IPS-NIHi7 (cell line): ENCODE measurements around the gene DCDC2B.
"Not testable (repeated sequence)": the region's sequence is repeated elsewhere in the genome, so short reads cannot be mapped to it uniquely, and the experiment has no call there.

Experiments
- DNase-seq: peaks from one replicate; pipeline ENCODE4 v3.0.0; 2012; ENCODE audit warnings: mixed read lengths; ENCODE audit errors: extremely low spot score

Gene DCDC2B

GRCh38 chr1:32208891-32209328, at the start of gene DCDC2B:
TSS of gene DCDC2B (plus strand) at chr1:32209089. CDS start at chr1:32209094, 5 bp downstream.
- no peak for DNase-seq

- no peak for DNase-seq
Observed at GRCh38 chr1:32159189-32159588, 49.7 kb upstream of the DCDC2B start.

GRCh38 chr1:32163405-32163804, 45.5 kb upstream of the DCDC2B start:
- no peak for DNase-seq

- DNase-seq: not testable (repeated sequence)
Observed at GRCh38 chr1:32165633-32166032, 43.3 kb upstream of the DCDC2B start.

GRCh38 chr1:32170991-32171390, 37.9 kb upstream of the DCDC2B start:
- DNase-seq: no peak

- DNase-seq: no peak
Observed at GRCh38 chr1:32172621-32173245, 36.2 kb upstream of the DCDC2B start.

- no peak for DNase-seq
Observed at GRCh38 chr1:32178380-32179192, 30.3 kb upstream of the DCDC2B start.

- no peak for DNase-seq
Observed at GRCh38 chr1:32179193-32179442, 29.8 kb upstream of the DCDC2B start.

- DNase-seq: peak; percentile 99
Observed at GRCh38 chr1:32179443-32180185, 29.3 kb upstream of the DCDC2B start, which contains the start of gene TXLNA. TSS of gene TXLNA (plus strand) at chr1:32179675. CDS start at chr1:32180346, 671 bp downstream.

GRCh38 chr1:32180186-32181060, 28.5 kb upstream of the DCDC2B start:
- DNase-seq: peak; percentile 62

GRCh38 chr1:32181065-32181464, 27.8 kb upstream of the DCDC2B start:
- no peak for DNase-seq

GRCh38 chr1:32181563-32181962, 27.3 kb upstream of the DCDC2B start:
- DNase-seq: no peak

GRCh38 chr1:32182060-32182459, 26.8 kb upstream of the DCDC2B start:
- no peak for DNase-seq

GRCh38 chr1:32184650-32185049, 24.2 kb upstream of the DCDC2B start:
- no peak for DNase-seq

- DNase-seq: no peak
Observed at GRCh38 chr1:32186077-32186476, 22.8 kb upstream of the DCDC2B start.

GRCh38 chr1:32186491-32186890, 22.4 kb upstream of the DCDC2B start:
- no peak for DNase-seq

- DNase-seq: no peak
Observed at GRCh38 chr1:32187850-32188249, 21.0 kb upstream of the DCDC2B start.

GRCh38 chr1:32192220-32192948, 16.5 kb upstream of the DCDC2B start:
- no peak for DNase-seq

GRCh38 chr1:32194984-32195383, 13.9 kb upstream of the DCDC2B start:
- DNase-seq: no peak

- DNase-seq: no peak
Observed at GRCh38 chr1:32195531-32195930, 13.4 kb upstream of the DCDC2B start.
